ENCODE measurements around the gene BCL3.

DNA sequence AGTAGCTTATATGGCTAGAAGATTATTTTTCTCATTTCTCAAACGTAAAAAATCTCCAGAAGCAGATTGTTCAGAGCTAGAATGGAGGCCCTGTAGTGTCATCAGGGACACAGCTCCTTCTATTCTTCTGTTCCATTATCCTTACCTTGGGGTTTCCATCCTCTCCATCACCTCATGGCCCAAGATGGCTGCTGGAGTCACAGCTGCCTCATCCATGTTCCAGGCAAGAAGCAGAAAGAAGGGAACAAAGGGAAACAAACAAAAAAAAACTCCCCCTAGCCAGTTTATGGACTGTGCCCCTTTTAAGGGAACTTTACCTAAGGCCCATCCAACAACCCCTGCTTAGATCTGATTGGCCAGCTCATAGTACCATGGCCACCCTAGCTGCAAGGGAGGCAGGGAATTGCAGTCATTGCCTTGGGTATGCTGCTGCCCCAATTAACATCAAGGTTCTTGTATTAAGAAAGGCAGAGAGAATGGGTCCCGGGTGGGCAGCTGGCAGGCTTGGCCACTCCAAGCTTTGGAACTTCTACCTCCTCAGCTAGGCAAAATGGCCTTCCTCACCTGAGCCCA is 33.8 kb upstream of the BCL3 start:
- TF ChIP-seq, protein P1, sequence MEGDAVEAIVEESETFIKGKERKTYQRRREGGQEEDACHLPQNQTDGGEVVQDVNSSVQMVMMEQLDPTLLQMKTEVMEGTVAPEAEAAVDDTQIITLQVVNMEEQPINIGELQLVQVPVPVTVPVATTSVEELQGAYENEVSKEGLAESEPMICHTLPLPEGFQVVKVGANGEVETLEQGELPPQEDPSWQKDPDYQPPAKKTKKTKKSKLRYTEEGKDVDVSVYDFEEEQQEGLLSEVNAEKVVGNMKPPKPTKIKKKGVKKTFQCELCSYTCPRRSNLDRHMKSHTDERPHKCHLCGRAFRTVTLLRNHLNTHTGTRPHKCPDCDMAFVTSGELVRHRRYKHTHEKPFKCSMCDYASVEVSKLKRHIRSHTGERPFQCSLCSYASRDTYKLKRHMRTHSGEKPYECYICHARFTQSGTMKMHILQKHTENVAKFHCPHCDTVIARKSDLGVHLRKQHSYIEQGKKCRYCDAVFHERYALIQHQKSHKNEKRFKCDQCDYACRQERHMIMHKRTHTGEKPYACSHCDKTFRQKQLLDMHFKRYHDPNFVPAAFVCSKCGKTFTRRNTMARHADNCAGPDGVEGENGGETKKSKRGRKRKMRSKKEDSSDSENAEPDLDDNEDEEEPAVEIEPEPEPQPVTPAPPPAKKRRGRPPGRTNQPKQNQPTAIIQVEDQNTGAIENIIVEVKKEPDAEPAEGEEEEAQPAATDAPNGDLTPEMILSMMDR (IDR thresholded peaks at IDR 0.05): no peak
- TF ChIP-seq POLR2A (IDR thresholded peaks at IDR 0.05): no peak
